Ectodermal cell (in vitro differentiated cells): ENCODE results near the gene BRSK2.

ENCODE experiments used
- H3K27ac ChIP-seq: 2 replicates; pipeline ENCODE4 v1.7.0; 2013; ENCODE audit warnings: mild to moderate bottlenecking, low read depth, low read length; ENCODE audit not compliant: insufficient read depth, poor library complexity, severe bottlenecking
- H3K27me3 ChIP-seq: 2 replicates; pipeline ENCODE4 v1.7.0; 2013; ENCODE audit warnings: mild to moderate bottlenecking, low read length; ENCODE audit not compliant: insufficient read depth, control insufficient read depth, poor library complexity, severe bottlenecking
- H3K36me3 ChIP-seq: one replicate; pipeline ENCODE4 v1.7.0; 2013; ENCODE audit warnings: low read length; ENCODE audit not compliant: control insufficient read depth, insufficient read depth
- H3K4me1 ChIP-seq: one replicate; pipeline ENCODE4 v1.7.0; 2013; ENCODE audit warnings: low read length; ENCODE audit not compliant: control insufficient read depth, insufficient read depth
- H3K4me3 ChIP-seq: 2 replicates; pipeline ENCODE4 v1.7.0; 2013; ENCODE audit warnings: low read depth, low read length, control low read depth; ENCODE audit not compliant: insufficient read depth
- H3K9me3 ChIP-seq: 2 replicates; pipeline ENCODE4 v1.7.0; 2013; ENCODE audit warnings: mild to moderate bottlenecking, low read length, moderate library complexity; ENCODE audit not compliant: control insufficient read depth
- WGBS, 2 experiments: methylation state at CpG; one replicate each; pipeline ENCODE4 v1.1.7; 2013; ENCODE audit warnings: missing lambda C conversion rate in 2 of 2; 5-methylcytosine and 5-hydroxymethylcytosine counted together

Gene BRSK2

GRCh38 chr11:1466784-1467183 is 77.0 kb downstream of the BRSK2 start:
- WGBS, 2 experiments: 92% methylated on average over 16 of the region's 16 CpGs
- H3K27ac ChIP-seq: no peak overlapping the region
- no peaks in the 10 kb centered on the region for H3K4me1 ChIP-seq
- no peaks in the 10 kb centered on the region for H3K36me3 ChIP-seq
- H3K27me3 ChIP-seq: no peaks in the 10 kb centered on the region
- H3K9me3 ChIP-seq: no peaks in the 10 kb centered on the region
- H3K4me3 ChIP-seq: no peak overlapping the region

- no peaks in the 10 kb centered on the region for H3K27me3 ChIP-seq
- H3K36me3 ChIP-seq: no peaks in the 10 kb centered on the region
- no peak overlapping the region for H3K27ac ChIP-seq
- no peak overlapping the region for H3K4me3 ChIP-seq
- no peaks in the 10 kb centered on the region for H3K9me3 ChIP-seq
- no peaks in the 10 kb centered on the region for H3K4me1 ChIP-seq
- 88 to 91% methylated on average over 9 of the region's 9 CpGs for WGBS, 2 experiments
Observed at GRCh38 chr11:1467270-1467669, 77.5 kb downstream of the BRSK2 start.

GRCh38 chr11:1468002-1468401 is 78.3 kb downstream of the BRSK2 start:
- H3K27me3 ChIP-seq: no peaks in the 10 kb centered on the region
- H3K4me3 ChIP-seq: no peak overlapping the region
- H3K36me3 ChIP-seq: no peaks in the 10 kb centered on the region
- 95 to 96% methylated on average over 18 of the region's 18 CpGs for WGBS, 2 experiments
- no peaks in the 10 kb centered on the region for H3K4me1 ChIP-seq
- no peak overlapping the region for H3K27ac ChIP-seq
- no peaks in the 10 kb centered on the region for H3K9me3 ChIP-seq

GRCh38 chr11:1468473-1469066 is 78.8 kb downstream of the BRSK2 start:
- H3K27ac ChIP-seq: no peak overlapping the region

GRCh38 chr11:1469287-1469910 is 79.7 kb downstream of the BRSK2 start:
- Histone ChIP-seq H3K4me1 (no peaks in the 10 kb centered on the region), H3K4me3 (no peak overlapping the region), H3K9me3 (no peaks in the 10 kb centered on the region), H3K27ac (no peak overlapping the region), H3K36me3 (no peaks in the 10 kb centered on the region), H3K27me3 (no peaks in the 10 kb centered on the region)
- 87 to 90% methylated on average over 17 to 19 of the region's 19 CpGs for WGBS, 2 experiments

More at GRCh38 chr11:1468473-1469066, 78.8 kb downstream of the BRSK2 start:
- no peaks in the 10 kb centered on the region for H3K27me3 ChIP-seq
- H3K4me3 ChIP-seq: no peak overlapping the region
- H3K4me1 ChIP-seq: no peaks in the 10 kb centered on the region
- 90 to 92% methylated on average over 19 of the region's 19 CpGs for WGBS, 2 experiments
- H3K36me3 ChIP-seq: no peaks in the 10 kb centered on the region
- no peaks in the 10 kb centered on the region for H3K9me3 ChIP-seq

GRCh38 chr11:1469911-1470680 is 80.4 kb downstream of the BRSK2 start:
- Histone ChIP-seq H3K36me3 (no peaks in the 10 kb centered on the region), H3K9me3 (no peaks in the 10 kb centered on the region), H3K27me3 (no peaks in the 10 kb centered on the region), H3K4me3 (no peak overlapping the region), H3K27ac (no peak overlapping the region), H3K4me1 (no peaks in the 10 kb centered on the region)
- WGBS, 2 experiments: 94 to 96% methylated on average over 35 of the region's 35 CpGs

GRCh38 chr11:1470681-1471611 is 81.2 kb downstream of the BRSK2 start:
- no peaks in the 10 kb centered on the region for H3K36me3 ChIP-seq
- WGBS, 2 experiments: 95 to 96% methylated on average over 40 of the region's 40 CpGs
- no peak overlapping the region for H3K27ac ChIP-seq
- H3K27me3 ChIP-seq: no peaks in the 10 kb centered on the region
- no peak overlapping the region for H3K4me3 ChIP-seq
- no peaks in the 10 kb centered on the region for H3K9me3 ChIP-seq
- no peaks in the 10 kb centered on the region for H3K4me1 ChIP-seq

- Histone ChIP-seq H3K36me3 (no peaks in the 10 kb centered on the region), H3K27ac (no peak overlapping the region), H3K27me3 (no peaks in the 10 kb centered on the region), H3K4me3 (no peak overlapping the region), H3K9me3 (no peaks in the 10 kb centered on the region), H3K4me1 (no peaks in the 10 kb centered on the region)
- 91 to 93% methylated on average over 9 of the region's 9 CpGs for WGBS, 2 experiments
Observed at GRCh38 chr11:1471736-1472135, 82.0 kb downstream of the BRSK2 start.

- WGBS, 2 experiments: 86 to 89% methylated on average over 21 of the region's 21 CpGs
- no peaks in the 10 kb centered on the region for H3K27me3 ChIP-seq
- no peaks in the 10 kb centered on the region for H3K36me3 ChIP-seq
- H3K4me1 ChIP-seq: no peaks in the 10 kb centered on the region
- H3K27ac ChIP-seq: no peak overlapping the region
- H3K4me3 ChIP-seq: no peak overlapping the region
- no peaks in the 10 kb centered on the region for H3K9me3 ChIP-seq
Observed at GRCh38 chr11:1472180-1473005, 82.7 kb downstream of the BRSK2 start.
